HG03575 (cell line): ENCODE results near the gene PPP1R10.
"Not testable (repeated sequence)": the region's sequence is repeated elsewhere in the genome, so short reads cannot be mapped to it uniquely, and the experiment has no call there.

ENCODE experiments used
- ATAC-seq: cut with Tn5 transposase; IDR thresholded peaks from one replicate; pipeline ENCODE4 v1.9.1; 2021; ENCODE audit not compliant: unreplicated experiment, insufficient number of reproducible peaks, low FRiP score; ENCODE audit errors: extremely low read depth

Gene PPP1R10

GRCh38 chr6:30601815-30602641 lies 15.0 kb downstream of the PPP1R10 start:
- ATAC-seq: no peak

- no peak for ATAC-seq
Measured at GRCh38 chr6:30601436-30601814, 15.6 kb downstream of the PPP1R10 start.

- ATAC-seq: no peak
Measured at GRCh38 chr6:30600451-30600961, 16.5 kb downstream of the PPP1R10 start.

- no peak for ATAC-seq
Measured at GRCh38 chr6:30599625-30600324, 17.3 kb downstream of the PPP1R10 start.

- ATAC-seq: no peak
Measured at GRCh38 chr6:30598912-30599624, 18.0 kb downstream of the PPP1R10 start.

- not testable (repeated sequence) for ATAC-seq
Measured at GRCh38 chr6:30597315-30598144, 19.5 kb downstream of the PPP1R10 start.

GRCh38 chr6:30592287-30592686 lies 24.8 kb downstream of the PPP1R10 start:
- ATAC-seq: no peak

GRCh38 chr6:30591008-30591407 lies 26.0 kb downstream of the PPP1R10 start:
- no peak for ATAC-seq

- no peak for ATAC-seq
Measured at GRCh38 chr6:30590509-30590908, 26.5 kb downstream of the PPP1R10 start.

- no peak for ATAC-seq
Measured at GRCh38 chr6:30589754-30590358, 27.2 kb downstream of the PPP1R10 start.

- ATAC-seq: no peak
Measured at GRCh38 chr6:30583921-30584320, 33.1 kb downstream of the PPP1R10 start.

- no peak for ATAC-seq
Measured at GRCh38 chr6:30578051-30578450, 39.0 kb downstream of the PPP1R10 start.

GRCh38 chr6:30573113-30573512 lies 43.9 kb downstream of the PPP1R10 start:
- no peak for ATAC-seq

GRCh38 chr6:30572148-30572547 lies 44.9 kb downstream of the PPP1R10 start:
- no peak for ATAC-seq

GRCh38 chr6:30571762-30572082 lies 45.3 kb downstream of the PPP1R10 start:
- no peak for ATAC-seq

- peak; percentile 53 for ATAC-seq
Measured at GRCh38 chr6:30571075-30571761, 45.8 kb downstream of the PPP1R10 start, which contains the start of gene ABCF1. ABCF1 (plus strand) TSS chr6:30571442; CDS start chr6:30571488, 46 bp downstream.

GRCh38 chr6:30570740-30571074 lies 46.3 kb downstream of the PPP1R10 start:
- ATAC-seq: no peak

GRCh38 chr6:30570263-30570662 lies 46.8 kb downstream of the PPP1R10 start:
- ATAC-seq: no peak
